Esophagus muscularis mucosa (tissue), 3 donors: ENCODE measurements around the gene MARCHF11.

ENCODE experiments used
- CTCF ChIP-seq, 3 experiments: fragments of 200-600 bp in 2 of 3; fragments of 450-650 bp in 1 of 3; sonication (generic) in 2 of 3; IDR thresholded peaks; one replicate each; pipeline ENCODE4 v1.5.1; 2017 to 2019; ENCODE audit warnings: antibody characterized with exemption in 3 of 3, mild to moderate bottlenecking in 2 of 3, moderate library complexity in 1 of 3
- POLR2A ChIP-seq: fragments of 450-650 bp; IDR thresholded peaks from one replicate; pipeline ENCODE4 v1.6.1; 2017; ENCODE audit warnings: antibody characterized with exemption, moderate library complexity, mild to moderate bottlenecking, low read depth

DNA sequence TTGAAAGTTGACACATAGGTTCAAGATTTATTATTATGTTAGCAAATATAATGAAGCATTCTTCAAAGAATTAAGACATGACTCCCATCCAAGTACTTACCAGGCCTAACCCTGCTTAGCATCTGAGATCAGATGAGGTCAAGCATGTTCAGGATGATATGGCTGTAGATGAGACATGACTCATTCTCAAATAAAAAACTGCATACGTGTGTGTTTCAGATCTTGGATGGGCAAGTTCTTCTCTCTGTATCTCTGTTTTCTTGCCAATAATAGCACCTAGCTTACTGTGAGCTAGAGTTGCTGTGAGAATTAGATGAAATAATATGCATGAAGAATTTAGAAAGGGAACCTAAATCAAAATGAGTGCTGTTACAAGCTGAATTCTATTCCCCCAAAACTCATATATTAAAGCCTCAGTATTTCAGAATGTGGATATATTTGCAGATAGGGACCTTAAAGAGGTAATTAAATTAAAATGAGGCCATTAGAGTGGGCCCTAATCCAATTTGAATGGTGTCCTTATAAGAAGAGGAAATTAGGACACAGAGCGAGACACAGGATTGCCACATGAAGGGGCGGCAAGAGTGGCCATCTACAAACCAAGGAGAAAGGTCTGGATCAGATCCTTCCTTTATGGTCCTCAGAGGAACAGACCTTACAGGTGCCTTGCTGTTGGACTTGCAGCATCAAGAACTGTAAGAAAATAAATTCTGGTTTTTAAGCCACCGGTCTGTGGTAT lies 146.2 kb downstream of the MARCHF11 start:
- TF ChIP-seq CTCF (IDR thresholded peaks at IDR 0.05), result no peak
- TF ChIP-seq POLR2A, result no peak
